Activated naive CD8-positive, alpha-beta T cell treated with anti-CD3 and anti-CD28 coated beads for 36 hours (primary cell): ENCODE measurements around the gene RIPOR2. TPM values are rescaled to one million over a fixed set of nuclear protein-coding genes. Genes with fewer than 3 reads are reported as not detected.

Experiments
- DNase-seq: peaks from one replicate; pipeline ENCODE4 v3.0.0; 2021
- H3K27ac Mint-ChIP-seq: one replicate; pipeline ENCODE4 v1.8.0; 2022; ENCODE audit warnings: mild to moderate bottlenecking, moderate library complexity, mixed read lengths
- H3K27me3 Mint-ChIP-seq: one replicate; pipeline ENCODE4 v1.8.0; 2022; ENCODE audit warnings: mild to moderate bottlenecking, mixed read lengths
- H3K36me3 Mint-ChIP-seq: one replicate; pipeline ENCODE4 v1.8.0; 2021; ENCODE audit warnings: mild to moderate bottlenecking, mixed read lengths
- H3K4me1 Mint-ChIP-seq: one replicate; pipeline ENCODE4 v1.8.0; 2021; ENCODE audit warnings: mixed read lengths
- H3K4me3 Mint-ChIP-seq: one replicate; pipeline ENCODE4 v1.8.0; 2022; ENCODE audit warnings: mild to moderate bottlenecking, moderate library complexity, mixed read lengths
- H3K9me3 Mint-ChIP-seq: one replicate; pipeline ENCODE4 v1.8.0; 2022; ENCODE audit warnings: mixed read lengths
- total RNA-seq, 2 experiments: library from RNA; stranded (reverse); gene quantifications; one replicate each; pipeline ENCODE4 v1.2.3, GENCODE V29; 2021

RIPOR2 gene
- 10 to 100 TPM; 75.2 to 80.0 TPM for total RNA-seq

GRCh38 chr6:24935366-24936152, at the start of gene RIPOR2:
RIPOR2 (minus strand) TSS chr6:24935960; CDS start chr6:24935898, 62 bp downstream.
- peaks cover 6% of the 10 kb centered on the region for H3K36me3 Mint-ChIP-seq
- DNase-seq, result peak; percentile 77
- H3K27me3 Mint-ChIP-seq, result no peaks in the 10 kb centered on the region
- no peaks in the 10 kb centered on the region for H3K9me3 Mint-ChIP-seq
- H3K27ac Mint-ChIP-seq, result peak within 1 kb of the TSS; percentile 90
- H3K4me1 Mint-ChIP-seq, result peaks cover 82% of the 10 kb centered on the region
- peak within 1 kb of the TSS; percentile 95 for H3K4me3 Mint-ChIP-seq

DNA sequence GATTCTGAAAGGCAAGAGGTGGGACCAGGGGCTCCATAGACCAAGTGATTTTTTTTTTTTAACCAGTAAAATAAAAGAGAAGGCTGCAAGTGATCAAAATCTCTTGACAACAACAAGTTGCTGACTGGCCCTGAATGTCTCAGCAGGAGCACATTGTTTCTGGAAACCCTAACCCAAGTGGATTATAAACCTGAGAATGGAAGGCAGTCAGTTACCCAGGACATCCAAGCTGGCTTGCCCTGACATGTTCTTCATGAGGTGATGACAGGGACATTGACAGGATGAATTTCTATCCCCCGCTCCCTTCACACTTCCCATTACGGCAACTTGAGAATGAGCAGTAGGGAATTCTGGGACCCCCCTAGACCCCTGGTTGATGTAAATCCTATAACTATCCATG, 49.6 kb upstream of the RIPOR2 start:
- peaks cover 6% of the 10 kb centered on the region for H3K9me3 Mint-ChIP-seq
- peaks cover 11% of the 10 kb centered on the region for H3K36me3 Mint-ChIP-seq
- DNase-seq, result no peak
- H3K4me1 Mint-ChIP-seq, result peaks cover 39% of the 10 kb centered on the region
- no peak overlapping the region for H3K27ac Mint-ChIP-seq
- H3K4me3 Mint-ChIP-seq, result no peak overlapping the region
- no peaks in the 10 kb centered on the region for H3K27me3 Mint-ChIP-seq

DNA sequence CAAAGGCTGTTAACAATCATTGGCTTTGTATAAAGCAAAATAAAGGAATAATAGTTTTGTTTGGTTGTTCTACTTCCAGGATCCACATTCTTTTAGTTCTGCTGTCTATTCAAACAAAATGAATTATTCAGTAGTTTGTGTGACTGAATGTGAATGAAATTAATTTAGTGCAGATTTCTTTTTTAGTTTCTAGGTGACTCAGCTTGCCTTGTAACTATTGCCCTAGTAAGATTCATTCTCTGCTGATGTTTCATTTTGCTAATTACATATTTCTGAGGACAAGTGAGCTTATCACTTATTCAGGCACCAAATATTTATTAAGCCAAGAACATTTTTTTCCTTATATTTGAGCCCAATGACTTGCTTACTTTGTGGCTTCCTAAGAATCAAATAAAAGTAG, 46.5 kb upstream of the RIPOR2 start:
- DNase-seq, result no peak
- Mint-ChIP-seq H3K4me1 (peaks cover 46% of the 10 kb centered on the region), H3K27me3 (no peaks in the 10 kb centered on the region), H3K36me3 (peaks cover 12% of the 10 kb centered on the region), H3K4me3 (no peak overlapping the region), H3K9me3 (peaks cover 2% of the 10 kb centered on the region), H3K27ac (no peak overlapping the region)

DNA sequence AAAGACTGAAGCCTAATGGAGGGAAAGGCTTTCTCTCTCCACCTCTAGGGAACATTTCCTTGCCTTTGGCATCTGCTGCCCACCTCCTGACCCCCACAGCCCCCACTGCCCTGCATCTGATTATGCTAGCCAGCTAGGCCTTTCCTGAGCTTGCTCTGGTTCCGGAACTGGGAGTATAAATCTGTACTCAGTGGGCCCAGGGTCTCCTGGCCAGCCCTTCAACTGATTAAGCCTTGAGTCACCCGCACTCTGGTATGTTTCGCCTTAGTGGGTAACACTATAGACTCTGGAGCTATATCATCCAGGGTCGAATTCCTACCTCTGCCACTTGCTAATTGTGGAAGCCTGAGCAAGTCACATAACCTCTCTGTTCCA, 45.6 kb upstream of the RIPOR2 start:
- H3K27me3 Mint-ChIP-seq, result no peaks in the 10 kb centered on the region
- peaks cover 5% of the 10 kb centered on the region for H3K36me3 Mint-ChIP-seq
- H3K27ac Mint-ChIP-seq, result no peak overlapping the region
- DNase-seq, result no peak
- no peak overlapping the region for H3K4me3 Mint-ChIP-seq
- H3K9me3 Mint-ChIP-seq, result no peaks in the 10 kb centered on the region
- H3K4me1 Mint-ChIP-seq, result peaks cover 41% of the 10 kb centered on the region

DNA sequence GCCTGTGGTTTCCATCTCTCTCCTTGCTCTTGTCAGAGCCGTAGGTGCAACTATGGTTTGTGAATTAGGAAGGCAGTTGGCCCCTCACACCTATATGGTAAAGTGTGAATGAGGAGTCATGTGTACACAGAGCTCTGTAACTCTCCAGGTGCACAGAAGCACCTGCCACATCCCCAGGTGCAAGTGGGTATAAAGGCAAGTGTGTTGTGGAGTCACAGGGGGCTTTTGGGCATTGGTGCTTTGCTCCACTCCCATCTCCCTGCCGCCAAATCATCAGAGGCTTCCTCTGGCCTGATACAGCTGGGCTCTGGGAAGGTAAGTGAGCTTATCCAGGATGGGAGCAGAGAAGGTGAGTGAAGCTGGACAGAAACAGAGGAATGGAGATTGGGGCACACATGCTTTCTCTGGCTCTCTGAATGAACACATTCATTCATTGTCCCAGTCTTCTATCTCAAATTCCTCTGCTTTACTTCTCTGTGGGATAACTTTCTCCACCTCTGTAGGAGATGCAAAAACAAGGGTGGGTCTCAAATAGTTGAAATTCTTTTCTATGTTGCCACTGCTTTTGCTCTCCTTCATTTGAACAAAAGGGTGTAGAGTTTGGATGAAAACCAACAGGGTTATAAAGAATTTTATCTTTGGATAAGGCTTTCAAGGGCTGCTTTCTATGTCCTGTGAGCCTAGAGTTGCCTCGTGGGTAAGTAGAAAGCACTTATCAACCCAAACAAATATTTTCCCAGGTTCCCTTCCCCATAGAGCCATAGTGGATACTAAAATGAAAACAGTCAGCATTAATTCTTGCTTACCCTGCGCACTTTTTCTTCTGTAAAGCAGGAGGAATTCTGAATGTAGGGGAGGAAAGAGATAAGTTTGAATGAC, 45.0 kb upstream of the RIPOR2 start:
- peaks cover 4% of the 10 kb centered on the region for H3K36me3 Mint-ChIP-seq
- H3K4me1 Mint-ChIP-seq, result peaks cover 36% of the 10 kb centered on the region
- no peaks in the 10 kb centered on the region for H3K9me3 Mint-ChIP-seq
- H3K27me3 Mint-ChIP-seq, result no peaks in the 10 kb centered on the region
- DNase-seq, result no peak
- no peak overlapping the region for H3K27ac Mint-ChIP-seq
- H3K4me3 Mint-ChIP-seq, result no peak overlapping the region

- DNase-seq, result no peak
- Mint-ChIP-seq H3K4me3 (no peak overlapping the region), H3K36me3 (peaks cover 4% of the 10 kb centered on the region), H3K27ac (no peak overlapping the region), H3K9me3 (no peaks in the 10 kb centered on the region), H3K4me1 (peaks cover 42% of the 10 kb centered on the region), H3K27me3 (no peaks in the 10 kb centered on the region)
These were observed 43.4 kb upstream of the RIPOR2 start for GRCh38 chr6:24979176-24979575.

DNA sequence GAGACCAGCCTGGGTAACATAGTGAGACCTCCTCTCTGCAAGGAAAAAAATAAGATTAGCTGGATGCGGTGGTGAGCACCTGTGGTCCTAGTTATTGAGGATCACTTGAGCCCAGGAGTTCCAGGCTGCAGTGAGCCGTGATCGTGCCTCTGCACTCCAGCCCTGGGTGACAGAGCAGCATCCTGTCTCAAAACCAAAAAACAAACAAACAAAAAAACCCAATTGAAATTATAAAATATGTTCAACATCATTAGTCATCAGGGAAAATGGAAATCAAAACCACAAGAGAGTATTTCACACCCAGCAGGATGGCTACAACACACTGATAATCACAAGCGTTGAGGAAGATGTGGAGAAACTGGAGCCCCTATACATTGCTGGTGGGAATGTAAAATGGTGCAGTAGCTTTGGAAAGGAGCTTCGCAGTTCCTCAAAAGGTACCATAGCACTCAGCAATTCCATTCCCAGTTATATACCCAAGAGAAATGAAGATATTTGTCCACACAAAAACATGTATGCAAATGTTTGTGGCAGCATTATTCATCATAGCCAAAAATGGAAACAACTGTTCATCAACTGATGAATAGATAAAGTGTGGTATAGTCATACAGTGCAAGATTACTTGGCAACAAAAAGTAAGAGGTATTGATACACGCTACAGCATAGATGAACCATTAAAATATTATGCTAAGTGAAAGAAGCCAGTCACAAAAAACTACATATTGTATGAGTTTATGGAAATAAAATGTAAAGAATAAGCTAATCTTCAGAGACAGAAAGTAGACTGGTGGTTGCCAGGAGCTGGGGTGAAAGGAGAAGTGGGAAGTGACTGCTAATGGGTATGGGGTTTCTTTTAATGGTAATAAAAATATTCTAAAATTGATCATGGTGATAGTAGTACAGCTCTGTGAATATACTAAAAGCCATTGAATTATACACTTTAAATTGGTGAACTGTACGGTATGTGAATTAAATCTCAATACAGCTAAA, 38.7 kb upstream of the RIPOR2 start:
- Mint-ChIP-seq H3K27me3 (no peaks in the 10 kb centered on the region), H3K4me3 (peak overlapping the region; percentile 32)
- peak; percentile 50 for DNase-seq

GRCh38 chr6:24972311-24972958, 36.7 kb upstream of the RIPOR2 start:
- Mint-ChIP-seq H3K27me3 (no peaks in the 10 kb centered on the region), H3K4me1 (peaks cover 57% of the 10 kb centered on the region), H3K4me3 (no peak overlapping the region), H3K36me3 (peaks cover 1% of the 10 kb centered on the region), H3K27ac (no peak overlapping the region), H3K9me3 (peaks cover 3% of the 10 kb centered on the region)
- no peak for DNase-seq

More for the DNA sequence above, 38.7 kb upstream of the RIPOR2 start:
- Mint-ChIP-seq H3K4me1 (peaks cover 51% of the 10 kb centered on the region), H3K36me3 (peaks cover 6% of the 10 kb centered on the region), H3K27ac (peak overlapping the region; percentile 93), H3K9me3 (peaks cover 3% of the 10 kb centered on the region)

GRCh38 chr6:24971067-24971466, 35.3 kb upstream of the RIPOR2 start:
- no peak for DNase-seq
- H3K27me3 Mint-ChIP-seq, result no peaks in the 10 kb centered on the region
- H3K4me3 Mint-ChIP-seq, result no peak overlapping the region
- peaks cover 1% of the 10 kb centered on the region for H3K36me3 Mint-ChIP-seq
- H3K9me3 Mint-ChIP-seq, result peaks cover 3% of the 10 kb centered on the region
- H3K27ac Mint-ChIP-seq, result no peak overlapping the region
- H3K4me1 Mint-ChIP-seq, result peaks cover 64% of the 10 kb centered on the region

DNA sequence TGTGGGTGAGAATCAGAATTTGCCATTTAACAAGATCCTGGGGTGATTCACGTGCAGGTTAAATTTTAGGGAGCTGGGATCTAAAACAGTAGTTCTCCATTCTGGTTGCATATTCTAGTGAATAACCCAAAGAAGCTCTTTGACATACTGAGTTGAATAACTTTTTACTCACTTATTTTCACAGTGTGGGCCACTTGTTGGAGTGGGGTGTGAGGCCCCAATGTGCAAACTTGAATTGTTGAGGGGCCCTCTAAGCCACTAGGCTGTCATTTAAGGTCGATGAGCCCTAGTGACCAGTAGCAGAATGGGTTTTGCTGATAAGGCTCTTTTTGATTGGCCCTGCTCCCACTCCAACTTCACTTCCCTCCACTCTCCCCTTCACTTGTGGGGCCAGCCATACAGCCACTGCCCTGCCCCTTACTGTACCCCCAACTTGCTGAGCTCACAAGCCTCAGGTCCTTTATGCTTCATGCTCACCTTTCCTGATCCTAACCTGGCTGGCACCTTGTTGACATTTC, 33.6 kb upstream of the RIPOR2 start:
- Mint-ChIP-seq H3K27ac (no peak overlapping the region), H3K4me3 (no peak overlapping the region), H3K27me3 (no peaks in the 10 kb centered on the region), H3K4me1 (peaks cover 59% of the 10 kb centered on the region), H3K36me3 (peaks cover 4% of the 10 kb centered on the region), H3K9me3 (peaks cover 3% of the 10 kb centered on the region)
- no peak for DNase-seq

- no peak overlapping the region for H3K4me3 Mint-ChIP-seq
- no peaks in the 10 kb centered on the region for H3K27me3 Mint-ChIP-seq
- H3K36me3 Mint-ChIP-seq, result peaks cover 4% of the 10 kb centered on the region
- DNase-seq, result no peak
- no peak overlapping the region for H3K27ac Mint-ChIP-seq
- peaks cover 5% of the 10 kb centered on the region for H3K9me3 Mint-ChIP-seq
- peaks cover 59% of the 10 kb centered on the region for H3K4me1 Mint-ChIP-seq
These were observed 33.0 kb upstream of the RIPOR2 start for GRCh38 chr6:24968783-24969182.

GRCh38 chr6:24967211-24967610, 31.5 kb upstream of the RIPOR2 start:
- H3K4me1 Mint-ChIP-seq, result peaks cover 62% of the 10 kb centered on the region
- no peak for DNase-seq
- peaks cover 3% of the 10 kb centered on the region for H3K9me3 Mint-ChIP-seq
- no peak overlapping the region for H3K27ac Mint-ChIP-seq
- H3K4me3 Mint-ChIP-seq, result no peak overlapping the region
- peaks cover 3% of the 10 kb centered on the region for H3K36me3 Mint-ChIP-seq
- H3K27me3 Mint-ChIP-seq, result no peaks in the 10 kb centered on the region

DNA sequence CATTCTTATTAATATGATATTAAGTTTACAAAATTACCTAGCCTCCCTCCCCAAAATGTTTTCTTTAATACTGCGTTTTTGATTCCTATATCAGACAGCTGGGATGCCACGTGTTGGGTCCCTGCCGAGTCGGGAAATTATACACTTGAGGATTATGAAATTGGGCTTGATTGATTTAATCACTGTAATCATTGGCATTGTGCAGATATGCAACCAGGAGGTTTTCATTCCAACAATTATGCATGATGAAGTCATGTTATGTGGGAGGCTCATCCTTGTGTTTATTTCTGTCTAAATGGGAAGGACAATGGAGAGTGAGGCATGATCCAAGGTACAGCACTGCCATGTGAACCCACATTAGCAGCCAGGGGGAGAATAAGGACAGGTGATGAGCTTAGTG, 30.6 kb upstream of the RIPOR2 start:
- no peak overlapping the region for H3K4me3 Mint-ChIP-seq
- peaks cover 68% of the 10 kb centered on the region for H3K4me1 Mint-ChIP-seq
- H3K27ac Mint-ChIP-seq, result no peak overlapping the region
- peaks cover 3% of the 10 kb centered on the region for H3K9me3 Mint-ChIP-seq
- DNase-seq, result no peak
- H3K27me3 Mint-ChIP-seq, result no peaks in the 10 kb centered on the region
- H3K36me3 Mint-ChIP-seq, result peaks cover 3% of the 10 kb centered on the region
